Activated T-cell treated with anti-CD3 and anti-CD28 coated beads for 48 hours (primary cell): Measurements from ENCODE around the gene PPP2R5B.

Source experiments
- DNase-seq: peaks from one replicate; pipeline ENCODE4 v3.0.0-alpha.2; 2020; ENCODE audit warnings: low read depth

PPP2R5B gene

DNA sequence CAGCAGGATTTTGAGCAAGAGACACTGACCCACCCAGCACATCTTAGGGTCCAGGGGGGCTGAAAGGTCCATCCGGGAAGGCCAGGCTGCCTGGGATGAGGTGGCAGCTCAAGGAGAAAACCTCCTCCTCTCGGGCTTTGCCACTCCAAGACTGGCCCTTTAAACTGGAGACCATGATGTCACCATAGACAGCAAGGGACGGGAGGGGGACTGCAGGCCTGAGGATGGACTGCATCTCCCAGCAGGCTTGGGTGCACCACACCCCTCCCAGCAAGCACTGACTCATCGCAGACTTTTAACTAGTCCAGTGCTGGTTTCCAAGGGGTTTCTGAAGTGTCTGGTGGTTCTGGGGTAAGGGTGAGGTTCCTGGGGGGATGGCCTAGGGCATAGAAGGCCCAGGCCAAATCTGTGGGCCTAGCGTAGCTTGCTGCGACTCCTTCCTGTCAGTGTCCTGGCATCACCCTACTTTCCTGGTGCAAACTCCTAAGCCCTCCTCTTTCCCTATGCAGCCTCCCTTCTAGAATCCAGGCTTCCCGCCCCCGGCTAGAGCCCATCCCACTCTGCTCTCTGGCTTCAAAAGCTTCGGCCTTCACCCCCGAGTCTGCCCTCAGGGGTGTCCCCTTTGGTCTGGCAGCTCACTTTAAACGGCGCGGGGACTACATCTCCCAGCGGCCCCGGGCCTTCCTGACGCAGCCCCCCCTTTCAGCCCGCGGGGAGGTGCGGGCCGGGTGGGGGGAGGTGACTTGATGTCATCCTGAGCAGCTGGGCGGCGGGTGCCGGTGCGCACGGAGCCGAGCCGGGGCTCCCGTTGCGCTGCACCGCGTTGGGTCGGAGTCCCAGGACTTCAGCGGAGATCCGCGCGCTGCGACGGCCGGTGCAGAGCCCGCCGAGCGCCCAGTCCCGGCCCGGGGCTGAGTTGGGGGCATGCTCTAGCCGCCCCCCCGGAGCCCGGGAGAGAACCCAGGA lies at the start of gene PPP2R5B:
PPP2R5B (plus strand) TSS at position 746 of the 966 bp plus-strand sequence. CDS start 1,046 bp downstream, outside the sequence.
- peak; percentile 83 for DNase-seq

DNA sequence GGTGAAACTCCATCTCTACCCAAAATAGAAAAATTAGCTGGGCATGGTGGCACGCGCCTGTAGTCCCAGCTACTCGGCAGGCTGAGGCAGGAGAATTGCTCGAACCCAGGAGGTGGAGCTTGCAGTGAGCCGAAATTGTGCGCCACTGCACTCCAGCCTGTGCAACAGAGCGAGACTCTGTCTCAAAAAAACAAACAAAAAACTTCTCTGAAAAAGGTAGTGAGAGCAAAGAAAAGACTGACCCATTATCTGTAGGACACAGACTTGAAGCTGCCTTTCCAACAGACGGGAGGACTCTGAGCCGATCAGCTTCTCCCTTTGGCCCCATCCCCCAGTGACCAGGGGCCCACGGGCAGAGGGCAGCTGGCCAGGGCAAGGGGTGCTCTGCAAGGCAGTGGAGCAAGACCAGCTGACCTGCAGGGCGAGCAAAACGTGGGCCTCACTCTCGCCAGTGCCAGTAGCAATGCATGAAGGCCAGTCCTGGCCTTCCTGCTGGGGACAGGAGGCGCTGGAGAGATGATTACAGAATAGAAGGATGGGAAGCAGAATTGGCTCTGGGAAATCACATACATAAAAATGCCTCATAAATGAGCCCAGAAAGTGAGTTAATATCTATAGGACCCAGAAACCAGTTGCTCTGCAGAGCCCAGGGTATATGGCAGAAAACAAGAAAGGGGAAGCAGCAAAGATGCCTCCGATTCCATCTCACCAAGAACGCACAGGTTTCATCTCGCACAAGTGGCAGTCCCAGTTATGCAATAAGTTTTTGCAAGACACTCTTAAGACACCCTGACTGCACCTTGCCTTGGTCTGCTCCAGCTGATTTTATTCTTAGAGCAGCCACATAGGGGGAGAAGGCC lies 48.9 kb upstream of the PPP2R5B start:
- DNase-seq, result no peak

DNA sequence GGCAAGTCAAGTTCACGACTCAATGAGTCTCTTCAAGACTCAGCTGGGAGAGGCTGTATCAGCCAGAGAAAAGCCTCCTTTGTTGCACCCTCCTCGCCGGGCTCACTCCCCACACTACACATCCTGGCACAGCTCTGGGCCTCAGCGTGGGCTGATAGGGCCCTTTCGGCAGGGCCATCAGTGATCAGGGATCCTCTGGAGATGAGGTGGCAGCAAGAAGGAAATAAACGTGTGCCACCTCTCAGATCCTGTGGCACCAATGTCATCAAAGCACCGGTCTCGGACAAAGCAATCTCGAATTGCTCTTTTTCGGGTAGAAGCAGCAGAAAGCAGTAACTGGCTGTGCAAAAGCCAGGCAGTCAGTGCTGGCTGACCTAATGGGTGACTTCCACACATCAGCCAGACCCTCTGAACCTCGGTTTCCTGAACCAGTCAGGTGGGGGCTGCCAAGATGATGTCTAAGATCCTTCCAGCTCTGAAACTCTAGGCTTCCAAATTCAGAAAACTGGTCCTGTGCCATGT lies 48.2 kb upstream of the PPP2R5B start:
- no peak for DNase-seq

DNA sequence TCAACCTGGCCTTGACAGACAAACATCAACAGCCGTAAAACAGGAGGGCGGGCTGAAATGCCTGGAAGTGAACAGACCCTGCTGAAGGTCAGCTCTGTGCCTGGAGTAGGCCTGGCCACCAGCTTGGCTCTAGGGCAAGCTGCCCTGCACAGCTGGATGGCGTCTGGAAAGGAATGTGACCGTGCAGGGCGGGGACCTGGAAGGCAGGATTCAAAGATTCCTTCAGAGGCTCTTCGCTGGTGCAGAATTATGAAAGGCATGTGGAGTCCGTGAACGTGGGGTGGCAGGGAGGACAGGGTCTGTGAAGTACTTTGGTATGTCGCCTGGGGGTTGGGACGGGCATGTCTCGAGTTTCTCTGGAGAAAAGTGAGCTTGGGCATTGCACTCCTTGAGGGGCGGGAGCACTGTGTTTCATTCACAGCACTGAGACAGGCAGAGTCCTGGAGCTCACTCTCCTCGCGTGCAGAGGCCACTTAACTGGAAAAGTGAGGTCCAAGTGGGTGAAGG lies 47.6 kb upstream of the PPP2R5B start:
- no peak for DNase-seq

DNA sequence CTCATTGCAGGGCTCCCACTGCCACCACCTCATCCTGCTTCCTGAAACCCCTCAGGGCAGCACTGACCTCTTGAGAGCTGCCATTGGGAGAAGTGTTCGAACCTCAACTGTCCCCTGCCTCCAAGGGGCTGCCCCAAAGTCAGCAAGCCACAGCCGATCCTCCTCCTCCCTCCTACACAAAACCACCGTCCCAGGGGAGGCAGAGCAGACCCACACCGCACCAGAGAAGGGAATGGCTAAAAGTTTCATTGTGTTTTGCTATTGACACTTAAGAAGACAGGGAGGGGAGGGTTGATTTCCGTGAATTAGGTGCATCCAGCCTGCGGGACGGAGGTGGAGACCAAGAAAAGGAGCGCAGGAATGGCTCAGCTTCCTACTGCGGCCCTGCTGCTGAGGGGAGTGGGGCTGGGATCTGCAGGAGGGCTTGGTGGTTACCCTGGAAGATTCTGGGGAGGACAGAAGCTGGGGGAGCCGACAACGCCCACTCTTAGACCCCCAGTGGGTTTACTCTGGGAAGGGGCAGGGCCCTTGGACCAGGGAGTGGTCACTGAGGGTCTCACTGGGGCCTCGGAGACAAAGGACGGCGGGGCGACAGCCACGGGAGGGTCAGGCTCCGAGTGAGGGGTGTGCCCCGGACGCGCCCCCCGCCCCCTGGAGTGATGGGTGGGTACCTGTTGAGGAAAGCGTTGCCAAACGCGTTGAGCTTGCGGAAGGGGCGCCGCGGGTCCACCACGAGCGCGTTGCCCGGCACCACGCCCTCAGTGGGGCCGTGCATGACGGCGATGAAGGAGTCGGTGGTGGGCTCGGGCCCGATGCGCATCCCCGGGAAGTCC lies 46.9 kb upstream of the PPP2R5B start:
- DNase-seq, result no peak

DNA sequence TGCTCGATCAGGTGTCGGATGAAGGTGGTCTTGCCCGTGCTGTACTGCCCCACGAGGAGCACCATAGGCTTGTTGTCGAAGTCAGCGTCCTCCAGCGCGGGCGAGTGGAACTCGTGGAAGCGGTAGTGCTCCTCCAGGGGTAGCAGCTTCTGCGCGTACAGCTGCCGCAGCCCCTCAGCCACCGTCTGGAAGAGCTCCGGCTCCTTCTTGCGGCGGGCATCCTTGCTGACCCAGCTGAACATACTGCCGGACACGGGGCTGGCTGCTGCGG lies 46.3 kb upstream of the PPP2R5B start:
- no peak for DNase-seq

DNA sequence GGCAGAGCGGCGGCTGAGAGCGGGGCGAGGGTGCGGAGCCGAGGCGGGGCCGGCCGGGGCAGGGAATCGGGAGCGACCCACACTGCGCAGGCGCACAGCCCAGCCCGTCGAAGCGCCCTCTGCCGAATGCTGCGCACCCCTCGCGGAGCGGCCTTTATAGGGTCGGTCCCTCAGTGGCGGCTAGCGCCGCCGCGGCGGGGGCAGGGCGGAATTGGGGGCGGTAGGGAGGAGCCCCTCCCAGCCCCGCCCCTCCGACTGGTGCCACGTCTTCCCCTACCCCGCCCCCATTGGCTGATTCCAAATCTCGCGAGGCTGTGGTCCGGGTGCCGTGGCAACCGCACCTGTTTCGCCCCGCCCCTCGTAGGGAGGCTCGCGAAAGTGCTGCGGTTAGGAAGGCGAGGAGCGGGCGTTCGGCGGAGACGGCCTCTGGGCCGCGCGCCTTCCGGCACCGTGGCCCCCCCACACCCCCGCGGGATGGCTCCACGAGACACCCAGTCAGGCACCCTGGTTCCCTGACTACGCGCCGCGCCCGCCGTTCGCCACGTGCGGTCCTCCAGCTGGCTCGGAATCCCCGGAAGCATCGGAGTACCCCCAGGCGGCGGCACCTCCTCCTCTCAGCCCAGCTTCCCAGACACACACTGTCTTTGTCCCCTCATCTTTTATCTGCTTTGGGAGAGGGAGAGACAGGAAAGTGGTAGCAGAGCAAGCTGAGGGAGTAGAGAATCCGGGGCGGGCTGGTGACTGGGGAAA lies 45.8 kb upstream of the PPP2R5B start, which contains the start of gene EHD1:
EHD1 (minus strand) TSS at position 128 of the 750 bp plus-strand sequence. CDS start 157 bp downstream, outside the sequence.
- DNase-seq, result peak; percentile 100

DNA sequence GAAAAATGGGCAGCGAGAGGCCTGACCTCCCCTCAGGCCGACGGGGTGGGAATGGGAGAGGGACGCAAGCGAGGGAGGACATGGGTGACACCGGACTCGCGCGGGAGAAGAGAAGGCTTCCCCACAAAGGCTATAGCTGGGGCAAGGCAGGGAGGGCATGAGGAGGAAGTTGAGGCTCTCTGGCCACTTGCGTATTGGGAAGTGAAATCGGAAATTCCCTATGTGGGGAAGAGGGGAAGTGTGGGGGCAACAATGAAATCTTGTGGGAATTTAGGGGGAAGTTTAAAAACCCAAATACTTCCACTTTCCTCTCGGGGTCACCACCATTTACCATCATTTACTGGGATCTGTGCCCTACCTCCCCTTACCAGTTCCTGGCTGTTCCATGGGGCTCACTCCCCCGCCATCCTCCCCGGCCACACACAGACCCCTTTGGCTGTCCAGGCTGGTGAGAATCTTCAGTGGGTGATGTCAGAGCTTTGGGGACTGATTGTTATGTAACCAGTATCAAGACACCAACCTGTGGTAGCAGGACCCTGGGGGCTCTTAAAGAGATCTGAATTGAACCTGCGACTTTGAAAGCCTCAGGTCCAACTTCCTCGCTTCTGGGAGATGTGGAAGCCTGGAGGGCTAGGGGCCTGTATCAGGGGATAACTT lies 45.1 kb upstream of the PPP2R5B start:
- DNase-seq, result no peak

DNA sequence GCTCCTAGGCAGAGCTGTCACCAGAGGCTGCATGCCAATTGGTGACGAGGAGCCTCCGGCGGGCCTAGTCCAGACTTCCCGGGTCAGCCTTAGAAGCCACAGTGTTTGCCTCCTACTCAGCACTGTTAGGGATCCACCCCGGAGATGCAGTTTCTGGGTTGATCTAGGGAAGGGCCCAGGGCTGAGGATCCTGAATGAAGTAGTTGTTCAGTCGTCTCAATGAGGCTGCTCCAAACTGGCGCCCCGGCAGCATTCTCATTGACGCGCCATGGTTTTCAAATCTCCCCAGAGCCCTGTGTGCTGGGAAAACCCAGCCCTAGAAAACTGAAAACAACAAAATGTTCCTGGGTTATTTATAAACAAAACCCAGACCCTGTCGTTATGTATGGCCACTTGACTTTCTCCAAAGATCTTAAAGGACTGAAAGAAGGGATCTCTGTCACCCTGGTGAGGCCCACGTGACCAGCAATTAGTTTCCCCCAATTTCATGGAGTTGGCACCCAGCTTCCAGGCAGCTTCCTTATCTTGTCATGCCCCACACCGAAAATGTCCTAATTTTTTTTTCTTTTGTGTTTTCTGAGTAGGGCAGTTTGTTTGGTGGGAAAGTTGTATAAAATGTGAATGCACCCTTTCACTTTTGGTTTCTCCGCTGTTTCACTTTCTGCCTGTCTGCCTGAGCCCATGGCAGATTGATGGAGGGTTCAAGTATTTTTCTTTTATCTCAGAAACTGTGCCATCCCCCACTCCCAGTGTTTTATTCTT lies 44.1 kb upstream of the PPP2R5B start:
- no peak for DNase-seq

DNA sequence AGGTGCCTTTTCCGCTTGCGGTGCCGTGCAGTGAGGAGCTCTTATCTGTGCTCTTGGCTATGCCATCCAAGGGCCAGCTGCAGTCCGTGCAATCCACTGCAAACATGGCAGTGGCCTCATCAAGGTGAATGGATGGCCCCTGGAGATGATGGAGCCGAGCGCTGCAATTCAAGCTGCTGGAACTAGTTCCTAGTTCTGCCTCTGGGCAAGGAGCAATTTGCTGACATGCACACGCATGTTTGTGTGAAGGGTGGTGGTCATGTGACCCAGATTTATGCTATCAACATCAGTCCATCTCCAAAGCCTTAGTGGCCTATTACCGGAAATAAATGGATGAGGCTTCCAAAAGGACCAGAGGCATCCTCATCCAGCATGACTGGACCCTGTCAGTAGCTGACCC lies 43.0 kb upstream of the PPP2R5B start:
- no peak for DNase-seq

DNA sequence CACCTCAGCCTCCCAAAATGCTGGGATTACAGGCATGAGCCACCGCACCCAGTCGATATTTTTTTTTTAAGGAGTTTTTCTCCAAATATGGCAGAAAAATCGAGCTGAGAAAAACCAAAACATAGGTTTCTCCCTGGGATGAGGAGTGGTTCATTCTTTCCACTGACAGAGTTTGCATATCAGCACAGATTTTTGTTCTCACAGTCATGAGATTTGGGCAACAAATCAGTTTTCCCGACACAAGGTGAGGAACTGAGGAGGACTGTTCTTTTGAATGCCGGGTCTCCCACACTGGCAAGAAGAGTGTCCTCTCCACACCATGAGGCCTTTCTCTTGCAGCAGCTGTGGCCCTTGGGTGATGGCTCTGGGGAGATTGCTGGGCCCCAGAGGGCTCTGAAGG lies 42.2 kb upstream of the PPP2R5B start:
- DNase-seq, result no peak

DNA sequence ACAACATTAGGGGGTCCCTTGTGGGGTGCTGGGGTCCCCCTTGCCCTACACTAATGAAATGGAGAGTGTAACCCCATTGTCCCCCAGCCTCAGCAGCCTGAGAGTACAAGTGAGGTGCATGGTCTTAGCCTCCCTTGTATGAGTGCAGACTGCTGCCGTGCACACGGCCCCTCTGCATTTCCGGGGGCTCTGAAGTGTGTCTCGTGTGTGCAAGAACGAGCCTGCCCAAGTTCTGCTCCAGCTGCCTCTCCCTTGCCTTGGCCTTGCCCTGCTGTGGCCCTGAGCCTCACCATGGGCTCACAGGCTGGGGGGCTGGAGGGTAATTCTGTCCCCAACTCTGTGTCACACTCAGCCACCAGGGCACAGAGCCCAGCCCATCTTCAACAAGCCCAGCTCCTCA lies 40.9 kb upstream of the PPP2R5B start:
- DNase-seq, result no peak

DNA sequence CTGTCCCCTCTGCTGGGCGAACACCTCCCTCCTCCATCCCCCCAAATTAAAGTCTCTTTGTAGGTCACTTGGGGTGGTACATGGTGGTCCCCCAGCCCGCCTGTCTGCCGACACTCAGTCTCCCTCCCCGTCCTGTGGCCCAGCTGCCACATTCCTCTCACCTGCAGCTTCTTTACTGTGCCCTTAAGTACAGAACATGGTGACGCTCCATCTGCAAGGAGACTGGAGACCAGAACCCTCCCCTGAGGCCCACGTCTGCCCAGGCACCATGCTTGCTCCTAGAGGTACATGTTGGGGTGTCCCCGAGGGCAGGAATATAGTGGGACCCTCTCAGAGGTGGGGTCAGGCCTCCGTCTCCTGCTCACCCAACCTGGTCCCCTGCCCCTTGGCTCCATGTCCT lies 40.5 kb upstream of the PPP2R5B start:
- no peak for DNase-seq

DNA sequence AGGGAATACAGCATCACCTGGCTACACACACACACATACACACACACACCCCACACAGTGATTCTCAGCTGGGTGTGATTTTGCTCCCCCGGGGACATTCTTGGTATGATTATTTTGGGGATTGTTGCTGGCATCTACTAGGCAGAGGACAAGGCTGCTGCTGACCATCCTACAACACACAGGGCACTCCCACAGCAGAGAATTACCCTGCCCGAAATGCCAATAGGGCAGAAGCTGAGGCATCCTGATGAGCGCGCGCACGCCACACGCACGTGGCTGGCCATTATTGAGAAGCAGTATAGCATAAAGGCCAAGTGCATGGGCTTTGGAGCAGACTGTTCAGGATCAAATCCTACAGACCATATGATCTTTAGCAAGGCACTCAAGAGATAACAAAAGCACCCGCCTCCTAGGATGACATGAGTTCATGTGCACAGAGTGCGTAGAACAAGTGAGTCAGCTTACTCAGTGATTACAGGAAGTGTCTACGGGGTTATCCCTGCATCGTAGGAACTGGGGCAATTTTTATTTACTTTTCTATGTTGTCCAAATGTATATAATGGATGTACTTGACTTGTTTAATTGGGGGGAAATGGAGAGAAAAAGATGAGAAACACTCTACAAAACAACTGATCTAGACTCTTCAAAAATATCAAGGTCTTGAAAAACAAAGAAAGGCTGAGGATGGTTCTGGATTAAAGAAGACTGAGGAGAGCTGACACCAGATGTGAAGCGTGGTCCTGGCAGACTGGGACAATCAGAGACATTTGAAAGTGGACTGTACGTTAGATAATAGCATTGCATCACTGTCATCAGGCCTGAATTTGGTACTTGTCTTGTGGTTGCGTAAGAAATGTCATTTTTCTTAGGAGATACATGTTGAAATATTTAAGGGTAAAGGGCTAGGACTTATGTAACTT lies 38.9 kb upstream of the PPP2R5B start:
- no peak for DNase-seq

DNA sequence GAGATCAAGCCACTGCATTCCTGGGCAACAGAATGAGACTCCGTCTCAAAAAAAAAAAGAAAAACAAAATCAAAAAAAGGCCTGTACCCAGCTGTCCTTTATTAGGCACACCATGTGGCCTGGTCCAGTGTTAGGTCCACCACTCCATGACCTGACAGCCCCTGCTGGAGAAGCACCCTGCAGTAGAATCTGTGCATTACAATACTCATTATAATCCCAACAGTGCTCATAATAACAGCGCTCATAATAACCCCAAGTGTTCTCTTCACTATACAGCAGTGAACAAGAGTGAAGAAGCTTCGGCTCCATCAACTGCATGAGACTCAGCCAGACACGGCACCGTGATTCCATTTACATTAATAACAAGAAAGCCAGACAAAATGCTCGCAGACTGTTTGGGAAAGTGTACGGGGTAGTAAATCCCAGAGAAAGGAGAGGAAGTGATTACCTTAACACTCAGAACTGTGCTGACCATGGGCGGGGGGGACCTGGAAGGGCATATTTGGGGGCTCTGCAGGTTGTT lies 37.2 kb upstream of the PPP2R5B start:
- DNase-seq, result no peak

DNA sequence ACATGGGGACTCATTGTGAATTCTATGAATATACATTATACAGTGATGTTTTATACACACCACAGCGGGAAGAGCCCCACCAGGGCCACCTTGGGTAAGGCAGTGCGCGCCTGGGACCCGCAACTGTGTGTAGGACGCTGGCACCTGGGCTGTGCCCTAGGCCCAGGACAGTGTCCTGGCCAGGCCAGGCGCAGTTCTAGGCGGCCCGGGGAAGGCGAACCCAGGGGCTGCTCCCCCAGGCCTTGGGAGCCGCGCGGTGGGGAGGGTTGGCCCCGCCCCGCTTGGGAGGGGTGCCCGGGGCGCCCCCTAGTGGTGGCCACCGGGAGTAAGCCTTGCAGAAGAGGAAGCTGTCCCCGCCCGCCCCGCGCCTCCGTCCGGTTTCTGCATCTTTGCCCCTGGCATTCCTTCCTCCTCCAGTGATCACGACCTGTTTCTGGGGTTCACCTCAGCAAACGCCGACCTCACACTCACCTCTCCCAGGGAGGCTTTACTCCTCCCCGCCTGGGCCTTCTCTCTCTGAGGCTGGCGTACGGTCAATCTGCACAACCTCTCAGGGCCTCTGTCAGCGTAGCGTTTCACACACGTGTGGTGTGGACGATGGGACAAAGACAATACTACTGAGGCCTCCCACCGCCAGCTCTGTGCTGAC lies 36.6 kb upstream of the PPP2R5B start:
- peak; percentile 84 for DNase-seq

DNA sequence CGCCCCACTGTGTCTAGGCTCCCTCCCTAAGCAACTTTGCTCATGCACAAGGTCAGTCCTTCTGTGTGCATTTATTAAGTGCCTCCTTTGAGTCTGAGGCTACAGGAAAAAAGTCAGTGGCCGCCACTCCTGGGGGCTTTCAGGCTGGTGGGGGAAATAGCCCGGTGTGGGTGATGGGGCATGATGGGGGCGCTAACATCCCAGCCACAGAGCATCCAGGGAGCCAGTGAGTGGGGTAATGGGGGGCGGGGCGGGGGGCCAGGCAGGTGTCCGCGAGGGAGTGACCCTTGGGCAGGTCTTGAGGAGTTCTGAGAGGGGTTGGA lies 36.1 kb upstream of the PPP2R5B start:
- no peak for DNase-seq
